NT2/D1 (cell line): ENCODE results near the gene NUP62CL.
"Not testable (repeated sequence)": the region's sequence is repeated elsewhere in the genome, so short reads cannot be mapped to it uniquely, and the experiment has no call there.

Source experiments
- DNase-seq: peaks from one replicate; pipeline ENCODE4 v3.0.0-alpha.2; 2011; ENCODE audit warnings: low read depth, low spot score
- H3K27me3 ChIP-seq: 2 replicates; pipeline ENCODE4 v1.6.0; 2011; ENCODE audit warnings: mild to moderate bottlenecking; ENCODE audit not compliant: insufficient read length, insufficient read depth
- H3K36me3 ChIP-seq: 2 replicates; pipeline ENCODE4 v1.6.1; 2011; ENCODE audit warnings: mild to moderate bottlenecking, low read length, mixed read lengths; ENCODE audit not compliant: insufficient read depth, insufficient read length
- H3K4me1 ChIP-seq: 2 replicates; pipeline ENCODE4 v1.5.1; 2011; ENCODE audit not compliant: insufficient read depth, insufficient read length
- H3K4me3 ChIP-seq: 2 replicates; pipeline ENCODE4 v1.5.1; 2011; ENCODE audit warnings: low read depth; ENCODE audit not compliant: insufficient read length
- H3K9ac ChIP-seq: 2 replicates; pipeline ENCODE4 v1.6.0; 2011; ENCODE audit warnings: low read depth; ENCODE audit not compliant: insufficient read length
- H3K9me3 ChIP-seq: 2 replicates; pipeline ENCODE4 v1.5.1; 2011; ENCODE audit warnings: mild to moderate bottlenecking, low read length; ENCODE audit not compliant: insufficient read depth
- SUZ12 ChIP-seq: IDR thresholded peaks from 2 replicates; pipeline ENCODE4 v1.6.1; 2011; ENCODE audit not compliant: insufficient read length, insufficient read depth; ENCODE audit errors: extremely low read depth
- YY1 ChIP-seq: IDR thresholded peaks from 2 replicates; pipeline ENCODE4 v1.6.1; 2011; ENCODE audit not compliant: insufficient read length, insufficient read depth
- ZNF274 ChIP-seq: IDR thresholded peaks from 2 replicates; pipeline ENCODE4 v1.6.1; 2011; ENCODE audit warnings: mild to moderate bottlenecking, low read depth, low read length

Gene NUP62CL

GRCh38 chrX:107168257-107168656 is 38.0 kb downstream of the NUP62CL start:
- no peaks in the 10 kb centered on the region for H3K36me3 ChIP-seq
- H3K4me3 ChIP-seq: no peak overlapping the region
- TF ChIP-seq SUZ12 (no peak), YY1 (no peak), ZNF274 (no peak)
- no peaks in the 10 kb centered on the region for H3K4me1 ChIP-seq
- no peak overlapping the region for H3K9ac ChIP-seq
- H3K27me3 ChIP-seq: no peaks in the 10 kb centered on the region
- DNase-seq: no peak
- H3K9me3 ChIP-seq: no peaks in the 10 kb centered on the region

- TF ChIP-seq ZNF274 (no peak), SUZ12 (no peak), YY1 (no peak)
- H3K36me3 ChIP-seq: no peaks in the 10 kb centered on the region
- DNase-seq: no peak
- no peaks in the 10 kb centered on the region for H3K9me3 ChIP-seq
- no peaks in the 10 kb centered on the region for H3K4me1 ChIP-seq
- H3K27me3 ChIP-seq: no peaks in the 10 kb centered on the region
- no peak overlapping the region for H3K4me3 ChIP-seq
- no peak overlapping the region for H3K9ac ChIP-seq
Observed at GRCh38 chrX:107167163-107167921, 38.9 kb downstream of the NUP62CL start.

DNA sequence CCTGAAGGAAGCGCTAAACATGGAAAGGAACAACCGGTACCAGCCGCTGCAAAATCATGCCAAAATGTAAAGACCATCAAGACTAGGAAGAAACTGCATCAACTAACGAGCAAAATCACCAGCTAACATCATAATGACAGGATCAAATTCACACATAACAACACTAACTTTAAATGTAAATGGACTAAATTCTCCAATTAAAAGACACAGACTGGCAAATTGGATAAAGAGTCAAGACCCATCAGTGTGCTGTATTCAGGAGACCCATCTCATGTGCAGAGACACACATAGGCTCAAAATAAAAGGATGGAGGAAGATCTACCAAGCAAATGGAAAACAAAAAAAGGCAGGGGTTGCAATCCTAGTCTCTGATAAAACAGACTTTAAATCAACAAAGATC is 48.6 kb downstream of the NUP62CL start:
- H3K9ac ChIP-seq, H3K4me3 ChIP-seq, DNase-seq, H3K27me3 ChIP-seq, H3K9me3 ChIP-seq, H3K36me3 ChIP-seq, H3K4me1 ChIP-seq: not testable (repeated sequence)

DNA sequence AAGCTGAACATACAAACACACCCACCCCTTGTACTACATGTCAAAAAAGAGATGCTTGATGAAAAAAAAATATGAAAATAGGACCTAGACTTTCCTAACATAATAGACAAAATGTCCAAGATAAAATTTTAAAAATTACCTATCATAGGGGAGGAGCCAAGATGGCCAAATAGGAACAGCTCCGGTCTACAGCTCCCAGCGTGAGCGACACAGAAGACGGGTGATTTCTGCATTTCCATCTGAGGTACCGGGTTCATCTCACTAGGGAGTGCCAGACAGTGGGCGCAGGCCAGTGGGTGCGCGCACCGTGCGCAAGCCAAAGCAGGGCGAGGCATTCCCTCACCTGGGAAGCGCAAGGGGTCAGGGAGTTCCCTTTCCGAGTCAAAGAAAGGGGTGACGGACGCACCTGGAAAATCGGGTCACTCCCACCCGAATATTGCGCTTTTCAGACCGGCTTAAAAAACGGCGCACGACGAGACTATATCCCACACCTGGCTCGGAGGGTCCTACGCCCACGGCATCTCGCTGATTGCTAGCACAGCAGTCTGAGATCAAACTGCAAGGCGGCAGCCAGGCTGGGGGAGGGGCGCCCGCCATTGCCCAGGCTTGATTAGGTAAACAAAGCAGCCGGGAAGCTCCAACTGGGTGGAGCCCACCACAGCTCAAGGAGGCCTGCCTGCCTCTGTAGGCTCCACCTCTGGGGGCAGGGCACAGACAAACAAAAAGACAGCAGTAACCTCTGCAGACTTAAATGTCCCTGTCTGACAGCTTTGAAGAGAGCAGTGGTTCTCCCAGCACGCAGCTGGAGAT is 50.4 kb downstream of the NUP62CL start:
- not testable (repeated sequence) for H3K9ac ChIP-seq, H3K27me3 ChIP-seq, H3K36me3 ChIP-seq, H3K9me3 ChIP-seq, DNase-seq, H3K4me1 ChIP-seq
- peak overlapping the region; percentile 21 for H3K4me3 ChIP-seq

- H3K9ac ChIP-seq: peak overlapping the region; percentile 26
- DNase-seq: no peak
- H3K36me3 ChIP-seq: no peaks in the 10 kb centered on the region
- H3K4me3 ChIP-seq: peak overlapping the region; percentile 21
- no peak for TF ChIP-seq SUZ12
- no peak for TF ChIP-seq YY1
- TF ChIP-seq ZNF274: no peak
- no peaks in the 10 kb centered on the region for H3K27me3 ChIP-seq
- H3K9me3 ChIP-seq: no peaks in the 10 kb centered on the region
- H3K4me1 ChIP-seq: no peaks in the 10 kb centered on the region
Observed at GRCh38 chrX:107154787-107155620, 51.2 kb downstream of the NUP62CL start.

DNA sequence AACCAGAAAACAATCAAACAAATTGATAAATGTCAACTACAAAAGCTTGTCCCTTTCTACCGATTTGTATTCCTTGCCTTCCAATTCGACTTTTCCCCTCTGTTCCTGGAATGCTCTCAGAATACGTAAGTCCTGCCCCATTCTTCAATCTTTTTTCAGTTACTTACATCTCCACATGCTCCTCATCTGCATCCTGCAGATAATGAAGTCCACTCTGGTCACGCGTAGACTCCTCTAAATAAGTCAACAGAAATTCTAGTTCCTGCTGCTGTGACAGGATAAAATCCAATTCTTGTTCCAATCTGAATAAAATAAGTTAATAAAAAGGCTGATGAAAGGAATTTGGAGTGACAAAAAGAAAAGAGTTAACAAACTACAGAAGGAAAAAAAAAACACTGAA is 53.2 kb downstream of the NUP62CL start:
- no peaks in the 10 kb centered on the region for H3K9me3 ChIP-seq
- TF ChIP-seq YY1 (no peak), SUZ12 (no peak), ZNF274 (no peak)
- no peak overlapping the region for H3K4me3 ChIP-seq
- H3K4me1 ChIP-seq: no peaks in the 10 kb centered on the region
- no peak for DNase-seq
- no peaks in the 10 kb centered on the region for H3K36me3 ChIP-seq
- H3K27me3 ChIP-seq: no peaks in the 10 kb centered on the region
- H3K9ac ChIP-seq: no peak overlapping the region

DNA sequence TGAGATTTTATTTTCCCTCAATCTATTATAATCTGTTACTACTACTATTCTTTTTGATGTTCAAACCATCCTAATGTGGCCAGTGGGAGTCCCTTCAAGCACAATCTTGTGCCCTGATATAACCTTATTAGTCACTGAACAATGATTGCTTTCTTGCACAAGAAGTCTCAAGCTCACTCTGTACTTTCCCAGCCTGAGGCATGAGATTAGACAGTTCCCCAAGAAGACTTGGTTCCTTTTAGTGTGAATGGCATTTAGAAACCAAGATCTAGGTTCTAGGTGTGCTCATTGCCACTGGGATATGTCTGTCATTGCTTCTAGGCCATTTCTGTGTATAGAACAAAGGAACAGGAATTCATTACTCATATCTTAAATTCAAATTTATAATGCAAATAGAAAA is 59.6 kb downstream of the NUP62CL start:
- TF ChIP-seq SUZ12: no peak
- TF ChIP-seq YY1: no peak
- no peak for TF ChIP-seq ZNF274
- H3K27me3 ChIP-seq: no peaks in the 10 kb centered on the region
- no peaks in the 10 kb centered on the region for H3K36me3 ChIP-seq
- DNase-seq: no peak
- no peaks in the 10 kb centered on the region for H3K4me1 ChIP-seq
- H3K9me3 ChIP-seq: no peaks in the 10 kb centered on the region
- no peak overlapping the region for H3K9ac ChIP-seq
- H3K4me3 ChIP-seq: no peak overlapping the region
